ENCODE data around the gene DUSP22. TPM values are rescaled to one million over a fixed set of nuclear protein-coding genes. Genes with fewer than 3 reads are reported as not detected.
"Not testable (repeated sequence)": the region's sequence is repeated elsewhere in the genome, so short reads cannot be mapped to it uniquely, and the experiment has no call there.

DUSP22 gene
- polyA plus RNA-seq, 2 of the 4 experiments (the other 2 are of a cell fraction): 6.2 to 11.3 TPM

DNA sequence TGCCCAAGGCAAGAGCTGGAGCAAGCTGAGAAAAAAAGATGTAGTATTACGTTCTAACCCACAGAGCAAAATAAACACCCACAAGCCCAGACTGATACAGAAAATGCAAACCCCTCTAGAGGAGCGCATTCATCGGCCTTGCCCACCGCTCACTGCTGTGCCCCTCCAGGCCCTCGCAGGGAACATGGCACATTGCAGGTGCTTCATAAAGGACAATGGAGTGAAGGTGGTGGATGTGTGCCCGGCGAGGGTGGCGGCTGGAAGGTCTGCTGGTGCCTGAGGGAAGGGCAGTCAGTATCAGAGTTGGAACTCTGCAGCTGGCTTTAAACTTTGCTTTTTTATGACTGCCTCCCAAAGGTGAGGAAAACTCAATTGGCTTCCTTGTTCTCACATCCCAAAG is 80.7 kb downstream of the DUSP22 start:
- CTCF ChIA-PET: interaction anchor here (0.6 kb wide), 1 partner anchor 9 kb away, joined by 5 read pairs; no protein-coding TSS in a partner anchor
- DNase-seq (ENCODE audit: low read depth in 1 of 2, low spot score in 1 of 2) (no peak), ATAC-seq (no peak), FAIRE-seq (no peak)
- POLR2A ChIA-PET: no interaction called here
- no peaks in the 10 kb centered on the region for H3K4me1 ChIP-seq
- no peak overlapping the region for H3K4me2 ChIP-seq
- TF ChIP-seq SREBF2 (IDR thresholded peaks at IDR 0.05) (no peak), JUNB (IDR thresholded peaks at IDR 0.05) (no peak)
- 63% methylated on average over 8 of the region's 8 CpGs for WGBS (ENCODE audit: missing lambda C conversion rate)
- no peak overlapping the region for H3K4me3 ChIP-seq
- no peak overlapping the region for H3K27ac ChIP-seq
- no peaks in the 10 kb centered on the region for H3K9me3 ChIP-seq

DNA sequence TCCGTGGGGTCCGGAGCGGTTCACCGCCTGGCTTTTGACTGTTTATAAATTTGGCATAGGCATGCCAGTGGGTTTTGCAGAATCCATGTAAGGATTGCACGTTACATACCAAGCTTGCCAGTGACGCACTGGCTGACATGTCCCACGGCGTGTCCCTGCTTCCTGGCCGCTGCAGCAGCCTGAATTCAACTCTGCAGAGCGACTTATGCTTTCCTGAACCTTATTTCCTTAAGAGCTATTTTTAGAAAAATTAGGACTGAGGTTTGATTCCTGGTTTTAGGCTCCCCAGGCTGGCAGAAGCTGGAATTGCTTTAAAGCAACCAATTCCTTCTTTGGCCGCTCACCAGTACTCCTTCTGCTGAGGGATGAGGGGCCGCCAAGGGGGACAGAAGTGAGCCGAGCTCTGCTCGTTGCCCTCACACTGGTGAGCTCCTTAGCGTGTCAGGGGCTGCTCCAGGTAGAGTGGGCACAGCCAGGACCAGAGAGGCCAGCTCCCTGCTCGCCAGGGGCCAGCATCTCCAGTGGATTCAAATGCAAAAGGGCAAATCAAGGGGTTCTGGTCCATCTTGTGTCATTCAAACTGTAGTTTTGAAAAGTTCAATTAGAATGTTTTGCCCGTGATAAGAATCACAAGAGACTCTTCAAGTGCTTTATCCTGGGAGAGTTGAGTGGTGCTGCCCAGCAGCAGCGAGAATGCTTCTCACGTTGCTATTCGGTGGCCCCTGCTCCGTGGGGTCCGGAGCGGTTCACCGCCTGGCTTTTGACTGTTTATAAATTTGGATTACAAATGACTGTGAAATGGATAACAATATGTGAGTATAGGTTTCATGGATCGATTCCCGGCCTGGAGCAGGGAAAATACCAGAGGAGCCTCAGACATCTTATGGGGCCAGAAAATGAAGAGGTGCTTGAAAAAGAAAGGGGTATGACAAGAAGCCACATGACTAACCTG is 81.8 kb downstream of the DUSP22 start:
- 66% methylated on average over 22 of the region's 26 CpGs for WGBS (ENCODE audit: missing lambda C conversion rate)
- POLR2A ChIA-PET: no interaction called here

DNA sequence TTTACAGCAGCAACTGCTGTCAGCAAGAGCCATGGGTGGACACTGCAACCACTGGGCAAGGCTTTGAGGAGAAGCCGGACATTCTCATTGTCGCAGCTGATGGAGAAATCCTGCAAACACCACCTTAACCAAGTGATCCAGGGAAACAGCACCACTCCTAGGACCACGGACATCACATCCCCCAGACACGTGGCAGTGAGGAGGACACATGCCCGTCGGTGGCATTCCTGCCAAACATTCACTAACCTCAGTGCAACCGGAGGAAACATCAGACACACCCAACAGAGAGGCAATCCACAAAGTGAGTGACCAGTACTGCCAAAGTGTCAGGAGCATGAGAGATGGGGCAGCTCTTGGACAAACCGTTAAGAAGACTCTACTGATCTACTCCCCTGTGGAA is 82.7 kb downstream of the DUSP22 start:
- ChIA-PET POLR2A (no interaction called here), CTCF (no interaction called here)

More for the DNA sequence above, 81.8 kb downstream of the DUSP22 start:
- Histone ChIP-seq H3K4me1 (no peaks in the 10 kb centered on the region), H3K4me3 (no peak overlapping the region), H3K4me2 (no peak overlapping the region), H3K27ac (no peak overlapping the region), H3K9me3 (no peaks in the 10 kb centered on the region)
- CTCF ChIA-PET: no interaction called here
- DNase-seq (ENCODE audit: low read depth in 1 of 2, low spot score in 1 of 2) (no peak), ATAC-seq (no peak), FAIRE-seq (no peak)
- no peak for TF ChIP-seq CHD2 (IDR thresholded peaks at IDR 0.05; ENCODE audit: low read length, partially characterized antibody)
- no peak for TF ChIP-seq RAD21 (conservative IDR thresholded peaks at IDR 0.05 in 1 of 2, IDR thresholded peaks at IDR 0.05 in 1 of 2)

DNA sequence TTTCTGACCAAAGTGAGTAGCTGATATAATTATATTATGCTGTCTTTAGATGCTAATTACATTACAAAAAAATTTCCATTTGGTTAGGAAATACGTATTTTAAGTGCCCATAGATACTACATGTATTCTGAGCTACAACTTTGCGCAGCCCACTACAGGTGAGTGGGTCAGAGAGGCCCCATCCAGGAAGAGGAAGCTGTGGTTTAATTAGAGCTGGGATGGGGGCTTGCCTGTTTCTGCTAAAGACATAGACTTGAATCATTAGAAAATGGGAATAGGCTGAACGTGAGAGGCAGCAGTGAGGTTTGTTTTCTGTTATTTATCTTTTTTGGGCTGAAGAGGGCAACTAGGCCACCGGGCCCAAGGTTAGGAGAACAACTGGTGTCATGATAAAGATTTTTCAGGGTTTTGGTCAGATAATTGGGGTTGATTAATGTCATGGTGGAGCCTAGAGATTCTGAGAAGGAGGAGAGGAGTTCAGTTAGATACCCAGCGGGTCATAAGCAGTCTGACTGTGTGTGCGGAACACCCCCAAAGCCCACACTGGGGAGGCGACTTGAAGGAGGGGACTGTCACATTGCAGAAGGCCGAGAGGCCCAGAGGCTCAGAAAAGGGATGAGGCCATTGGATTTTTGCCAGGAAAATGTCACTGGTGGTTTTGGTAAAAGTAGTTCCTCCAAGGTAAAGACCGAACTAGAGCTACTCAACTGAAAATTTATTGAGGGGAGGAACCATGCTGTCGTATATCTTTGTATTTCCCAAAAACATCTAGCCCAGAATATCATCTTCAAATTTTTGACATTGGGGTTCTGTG is 84.7 kb downstream of the DUSP22 start:
- DNase-seq (ENCODE audit: low read depth in 1 of 2, low spot score in 1 of 2) (no peak), ATAC-seq (no peak), FAIRE-seq (no peak)
- H3K4me2 ChIP-seq: no peak overlapping the region
- H3K4me1 ChIP-seq: no peaks in the 10 kb centered on the region
- ChIA-PET CTCF (no interaction called here), POLR2A (no interaction called here)
- H3K9me3 ChIP-seq: no peaks in the 10 kb centered on the region
- 71% methylated on average over 10 of the region's 10 CpGs for WGBS (ENCODE audit: missing lambda C conversion rate)
- no peak overlapping the region for H3K4me3 ChIP-seq
- H3K27ac ChIP-seq: no peak overlapping the region
- TF ChIP-seq, protein P1, sequence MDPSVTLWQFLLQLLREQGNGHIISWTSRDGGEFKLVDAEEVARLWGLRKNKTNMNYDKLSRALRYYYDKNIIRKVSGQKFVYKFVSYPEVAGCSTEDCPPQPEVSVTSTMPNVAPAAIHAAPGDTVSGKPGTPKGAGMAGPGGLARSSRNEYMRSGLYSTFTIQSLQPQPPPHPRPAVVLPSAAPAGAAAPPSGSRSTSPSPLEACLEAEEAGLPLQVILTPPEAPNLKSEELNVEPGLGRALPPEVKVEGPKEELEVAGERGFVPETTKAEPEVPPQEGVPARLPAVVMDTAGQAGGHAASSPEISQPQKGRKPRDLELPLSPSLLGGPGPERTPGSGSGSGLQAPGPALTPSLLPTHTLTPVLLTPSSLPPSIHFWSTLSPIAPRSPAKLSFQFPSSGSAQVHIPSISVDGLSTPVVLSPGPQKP (IDR thresholded peaks at IDR 0.05; ENCODE audit: low read depth, low read length): no peak
- TF ChIP-seq SREBF2 (IDR thresholded peaks at IDR 0.05) (no peak), HOXB5 (CRISPR knock-in tag; IDR thresholded peaks at IDR 0.05) (no peak), JUNB (IDR thresholded peaks at IDR 0.05) (no peak), MYC (IDR thresholded peaks at IDR 0.05; ENCODE audit: borderline replicate concordance, low read length) (no peak), EHF (CRISPR knock-in tag; IDR thresholded peaks at IDR 0.05) (no peak), CHD2 (IDR thresholded peaks at IDR 0.05; ENCODE audit: low read length, partially characterized antibody) (no peak), FOSB (CRISPR knock-in tag; IDR thresholded peaks at IDR 0.05) (no peak)
- TF ChIP-seq, protein P2, sequence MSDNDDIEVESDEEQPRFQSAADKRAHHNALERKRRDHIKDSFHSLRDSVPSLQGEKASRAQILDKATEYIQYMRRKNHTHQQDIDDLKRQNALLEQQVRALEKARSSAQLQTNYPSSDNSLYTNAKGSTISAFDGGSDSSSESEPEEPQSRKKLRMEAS (IDR thresholded peaks at IDR 0.05): no peak

More for the DNA sequence above, 82.7 kb downstream of the DUSP22 start:
- TF ChIP-seq SMC3 (IDR thresholded peaks at IDR 0.05) (no peak), TFCP2L1 (CRISPR knock-in tag; IDR thresholded peaks at IDR 0.05) (no peak)
- TF ChIP-seq, protein P3, sequence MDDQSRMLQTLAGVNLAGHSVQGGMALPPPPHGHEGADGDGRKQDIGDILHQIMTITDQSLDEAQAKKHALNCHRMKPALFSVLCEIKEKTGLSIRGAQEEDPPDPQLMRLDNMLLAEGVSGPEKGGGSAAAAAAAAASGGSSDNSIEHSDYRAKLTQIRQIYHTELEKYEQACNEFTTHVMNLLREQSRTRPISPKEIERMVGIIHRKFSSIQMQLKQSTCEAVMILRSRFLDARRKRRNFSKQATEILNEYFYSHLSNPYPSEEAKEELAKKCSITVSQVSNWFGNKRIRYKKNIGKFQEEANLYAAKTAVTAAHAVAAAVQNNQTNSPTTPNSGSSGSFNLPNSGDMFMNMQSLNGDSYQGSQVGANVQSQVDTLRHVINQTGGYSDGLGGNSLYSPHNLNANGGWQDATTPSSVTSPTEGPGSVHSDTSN (IDR thresholded peaks at IDR 0.05): no peak
- DNase-seq (ENCODE audit: low read depth in 1 of 2, low spot score in 1 of 2) (no peak), ATAC-seq (no peak), FAIRE-seq (no peak)
- H3K4me3 ChIP-seq: no peak overlapping the region
- H3K4me1 ChIP-seq: no peaks in the 10 kb centered on the region
- WGBS (ENCODE audit: missing lambda C conversion rate): 40% methylated on average over 7 of the region's 8 CpGs
- no peaks in the 10 kb centered on the region for H3K9me3 ChIP-seq
- no peak overlapping the region for H3K27ac ChIP-seq
- no peak overlapping the region for H3K4me2 ChIP-seq

DNA sequence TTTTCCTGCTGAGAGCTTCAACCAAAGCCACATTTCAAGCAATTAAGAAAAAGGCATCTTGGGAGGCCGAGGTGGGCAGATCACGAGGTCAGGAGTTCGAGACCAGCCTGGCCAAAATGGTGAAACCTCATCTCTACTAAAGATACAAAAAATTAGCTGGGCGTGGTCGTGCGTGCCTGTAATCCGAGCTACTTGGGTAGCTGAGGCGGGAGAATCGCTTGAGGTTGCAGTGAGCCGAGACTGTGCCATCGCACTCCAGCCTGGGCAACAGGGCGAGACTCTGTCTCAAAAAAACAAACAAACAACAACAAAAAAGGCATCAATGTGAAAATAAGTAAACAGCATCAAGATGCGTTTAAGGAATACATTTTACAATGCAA is 85.3 kb downstream of the DUSP22 start:
- H3K9me3 ChIP-seq; CTCF ChIA-PET; FAIRE-seq; H3K4me3 ChIP-seq; H3K4me2 ChIP-seq; ATAC-seq; POLR2A ChIA-PET; DNase-seq (ENCODE audit: low read depth in 1 of 2, low spot score in 1 of 2); H3K4me1 ChIP-seq; H3K27ac ChIP-seq: not testable (repeated sequence)
- 75% methylated on average over 13 of the region's 13 CpGs for WGBS (ENCODE audit: missing lambda C conversion rate)
